Bronchial epithelial cell (primary cell): ENCODE results near the gene TULP4. TPM values are rescaled to one million over a fixed set of nuclear protein-coding genes. Genes with fewer than 3 reads are reported as not detected.
A peak's percentile ranks its signal among the peaks of the same experiment; 100 is the strongest.

ENCODE experiments used
- DNase-seq: peaks from one replicate; pipeline ENCODE4 v3.0.0-alpha.2; 2010; ENCODE audit warnings: low read depth
- FAIRE-seq: peaks from 2 replicates; lab custom pipeline; 2011; peaks lifted over from hg19 to GRCh38; lab: Jason Lieb, UNC
- H3K27me3 ChIP-seq: 2 replicates; pipeline ENCODE4 v1.5.1; 2011; ENCODE audit warnings: low read length; ENCODE audit not compliant: control insufficient read depth, insufficient read depth
- H3K36me3 ChIP-seq: 2 replicates; pipeline ENCODE4 v1.5.1; 2011; ENCODE audit warnings: low read length; ENCODE audit not compliant: control insufficient read depth, insufficient read depth
- H3K4me3 ChIP-seq: 2 replicates; pipeline ENCODE4 v1.5.1; 2011; ENCODE audit warnings: mild to moderate bottlenecking, low read depth, low read length, control low read depth
- CTCF ChIP-seq: IDR thresholded peaks from 2 replicates; pipeline ENCODE4 v1.5.1; 2011; ENCODE audit warnings: mild to moderate bottlenecking, moderate library complexity, low read length, control low read depth, inconsistent platforms; ENCODE audit not compliant: insufficient read depth, severe bottlenecking
- total RNA-seq: library from RNA; depleted of rRNA; stranded (reverse); fragments of >200 nt; gene quantifications from 2 replicates; pipeline ENCODE4 v1.2.1, GENCODE V29; 2014

Gene TULP4
- total RNA-seq, 1 donor from 2014 or later = 127 TPM

- no peak for FAIRE-seq
- Histone ChIP-seq H3K4me3 (no peak overlapping the region), H3K27me3 (no peaks in the 10 kb centered on the region), H3K36me3 (no peaks in the 10 kb centered on the region)
- TF ChIP-seq CTCF = no peak
- no peak for DNase-seq
These were observed 28.8 kb upstream of the TULP4 start for GRCh38 chr6:158283304-158283980.

DNA sequence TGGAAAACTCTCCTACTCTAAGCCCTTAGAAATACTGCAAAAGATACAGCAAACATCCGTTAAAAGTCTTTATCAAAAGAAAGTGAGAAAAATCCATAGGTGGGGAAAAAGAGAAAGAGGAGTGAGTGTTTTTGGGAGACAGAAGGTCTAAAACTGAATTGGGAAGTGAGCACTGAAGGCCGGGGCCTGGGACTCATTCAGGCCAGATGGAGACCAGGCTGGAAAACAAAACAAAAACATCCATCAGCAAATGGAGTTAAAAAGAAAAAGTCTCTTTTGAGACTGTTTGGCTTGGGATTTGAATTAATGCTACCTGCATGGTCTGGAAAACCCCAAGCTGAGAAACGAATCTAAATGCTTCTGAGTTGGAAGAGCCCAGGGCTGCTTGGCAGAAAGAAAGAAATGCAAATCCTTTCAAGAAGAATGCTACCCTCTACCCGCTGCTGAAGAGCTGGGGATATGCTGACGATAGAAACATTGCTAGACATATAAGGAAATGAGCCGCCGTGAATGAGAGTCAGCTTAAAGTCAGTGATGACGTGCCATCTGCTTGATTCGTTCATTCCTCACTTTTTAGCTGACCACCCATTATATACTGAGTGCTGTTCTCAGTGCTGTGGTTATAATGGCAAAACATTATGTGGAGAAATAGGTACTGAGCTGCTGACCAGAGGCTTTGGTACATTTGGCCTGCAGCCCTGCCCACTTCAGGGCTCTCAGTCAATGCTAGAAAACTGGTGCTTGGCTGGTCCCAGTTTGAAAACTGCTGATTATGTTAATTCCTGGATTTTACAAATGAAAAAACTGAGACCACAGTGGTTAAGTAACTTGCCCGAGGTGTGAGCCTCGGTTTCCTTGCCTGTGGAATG is 28.0 kb upstream of the TULP4 start:
- no peak overlapping the region for H3K4me3 ChIP-seq
- no peaks in the 10 kb centered on the region for H3K27me3 ChIP-seq
- DNase-seq (peak; percentile 13), FAIRE-seq (peak; percentile 76)
- no peaks in the 10 kb centered on the region for H3K36me3 ChIP-seq
- TF ChIP-seq CTCF = no peak

GRCh38 chr6:158284876-158285655 is 27.2 kb upstream of the TULP4 start:
- Histone ChIP-seq H3K36me3 (no peaks in the 10 kb centered on the region), H3K27me3 (no peaks in the 10 kb centered on the region), H3K4me3 (no peak overlapping the region)
- no peak for DNase-seq
- TF ChIP-seq CTCF = no peak
- no peak for FAIRE-seq

DNA sequence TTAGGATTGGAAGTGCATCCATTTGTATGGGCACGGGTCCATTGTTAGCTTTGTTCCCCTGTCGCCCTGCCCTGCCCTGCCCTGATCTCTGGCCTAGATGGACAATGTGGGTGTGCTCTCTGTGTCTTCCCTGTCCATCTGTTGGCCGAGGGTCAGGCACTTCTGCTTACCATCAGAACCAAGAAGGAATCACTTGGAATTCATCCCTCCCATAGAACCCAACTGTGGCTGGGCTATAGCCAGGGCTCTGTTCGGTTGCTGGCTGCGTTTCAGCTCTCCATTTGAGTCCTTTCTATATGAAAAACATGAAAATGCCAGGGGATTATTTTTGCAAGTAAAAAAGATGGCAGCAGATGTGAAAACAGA is 26.6 kb upstream of the TULP4 start:
- no peaks in the 10 kb centered on the region for H3K36me3 ChIP-seq
- DNase-seq = no peak
- H3K4me3 ChIP-seq = no peak overlapping the region
- no peaks in the 10 kb centered on the region for H3K27me3 ChIP-seq
- no peak for TF ChIP-seq CTCF
- FAIRE-seq = peak; percentile 70

DNA sequence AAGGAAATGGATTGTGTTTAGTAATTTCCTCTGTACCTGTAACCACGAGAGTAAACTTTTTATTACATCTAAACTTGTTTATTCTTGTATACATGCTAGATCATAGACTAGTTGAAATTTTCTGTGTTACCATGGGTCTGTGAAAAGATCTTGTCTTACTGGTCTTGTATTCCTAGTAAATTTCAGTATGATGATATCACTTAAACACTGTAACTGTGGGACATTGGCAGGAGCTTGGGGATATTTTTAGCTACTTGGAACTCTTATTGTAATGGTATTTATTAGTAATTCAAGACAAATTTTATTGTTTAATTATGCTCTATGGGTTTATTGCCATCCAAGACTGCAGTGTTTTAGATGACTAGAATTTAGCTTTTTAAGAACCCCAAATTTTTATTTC is 25.9 kb upstream of the TULP4 start:
- FAIRE-seq = no peak
- Histone ChIP-seq H3K27me3 (no peaks in the 10 kb centered on the region), H3K4me3 (no peak overlapping the region), H3K36me3 (no peaks in the 10 kb centered on the region)
- no peak for TF ChIP-seq CTCF
- peak; percentile 66 for DNase-seq
